ENCODE data around the gene TTLL8. TPM values are rescaled to one million over a fixed set of nuclear protein-coding genes. Genes with fewer than 3 reads are reported as not detected.

Gene TTLL8
- total RNA-seq, 1 experiment from 2014 or later: not detected

DNA sequence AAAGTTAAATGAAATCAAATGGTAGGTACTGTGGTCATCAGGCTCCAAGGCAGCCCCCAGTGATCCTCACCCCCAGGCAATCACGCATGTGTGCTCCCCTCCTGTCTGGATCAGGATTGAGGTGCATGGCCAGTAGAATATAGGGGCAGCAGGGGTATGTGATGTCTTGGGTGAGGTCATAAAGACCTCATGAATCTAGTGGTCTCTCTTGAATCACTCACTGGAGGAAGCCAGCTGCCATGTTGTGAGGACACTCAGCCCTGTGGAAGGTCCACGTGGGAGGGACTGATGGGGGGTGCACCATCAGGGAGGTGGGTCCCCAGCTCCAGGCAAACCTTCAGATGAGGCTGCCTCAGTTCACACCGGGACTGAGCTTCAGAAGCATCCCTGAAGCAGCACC lies 38.8 kb downstream of the TTLL8 start:
- intact Hi-C loops (cut with micrococcal nuclease; ENCODE audit: unreplicated experiment): no loop called here
- no peaks in the 10 kb centered on the region for H3K36me3 ChIP-seq (ENCODE audit: control insufficient read depth, insufficient read depth, low read length)
- CTCF ChIA-PET: no interaction called here
- POLR2A ChIA-PET: no interaction called here
- in situ Hi-C loops (cut with HindIII; ENCODE audit: low pct_unique_long_range_greater_than_20kb, low sequenced_read_pairs): no loop called here
- H3K9me3 ChIP-seq (ENCODE audit: control insufficient read depth, insufficient read depth, low read depth, low read length): no peaks in the 10 kb centered on the region
- ATAC-seq (no peak), DNase-seq (ENCODE audit: low read depth, low spot score) (no peak)
- no TSS peak for BruUV-seq (replicated peaks)
- no peak for TF ChIP-seq SIN3A (IDR thresholded peaks at IDR 0.05; ENCODE audit: borderline replicate concordance, insufficient read depth, low read depth, low read length)
- TF ChIP-seq, protein P1, sequence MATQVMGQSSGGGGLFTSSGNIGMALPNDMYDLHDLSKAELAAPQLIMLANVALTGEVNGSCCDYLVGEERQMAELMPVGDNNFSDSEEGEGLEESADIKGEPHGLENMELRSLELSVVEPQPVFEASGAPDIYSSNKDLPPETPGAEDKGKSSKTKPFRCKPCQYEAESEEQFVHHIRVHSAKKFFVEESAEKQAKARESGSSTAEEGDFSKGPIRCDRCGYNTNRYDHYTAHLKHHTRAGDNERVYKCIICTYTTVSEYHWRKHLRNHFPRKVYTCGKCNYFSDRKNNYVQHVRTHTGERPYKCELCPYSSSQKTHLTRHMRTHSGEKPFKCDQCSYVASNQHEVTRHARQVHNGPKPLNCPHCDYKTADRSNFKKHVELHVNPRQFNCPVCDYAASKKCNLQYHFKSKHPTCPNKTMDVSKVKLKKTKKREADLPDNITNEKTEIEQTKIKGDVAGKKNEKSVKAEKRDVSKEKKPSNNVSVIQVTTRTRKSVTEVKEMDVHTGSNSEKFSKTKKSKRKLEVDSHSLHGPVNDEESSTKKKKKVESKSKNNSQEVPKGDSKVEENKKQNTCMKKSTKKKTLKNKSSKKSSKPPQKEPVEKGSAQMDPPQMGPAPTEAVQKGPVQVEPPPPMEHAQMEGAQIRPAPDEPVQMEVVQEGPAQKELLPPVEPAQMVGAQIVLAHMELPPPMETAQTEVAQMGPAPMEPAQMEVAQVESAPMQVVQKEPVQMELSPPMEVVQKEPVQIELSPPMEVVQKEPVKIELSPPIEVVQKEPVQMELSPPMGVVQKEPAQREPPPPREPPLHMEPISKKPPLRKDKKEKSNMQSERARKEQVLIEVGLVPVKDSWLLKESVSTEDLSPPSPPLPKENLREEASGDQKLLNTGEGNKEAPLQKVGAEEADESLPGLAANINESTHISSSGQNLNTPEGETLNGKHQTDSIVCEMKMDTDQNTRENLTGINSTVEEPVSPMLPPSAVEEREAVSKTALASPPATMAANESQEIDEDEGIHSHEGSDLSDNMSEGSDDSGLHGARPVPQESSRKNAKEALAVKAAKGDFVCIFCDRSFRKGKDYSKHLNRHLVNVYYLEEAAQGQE (IDR thresholded peaks at IDR 0.05; ENCODE audit: insufficient read depth in 1 of 2, low read depth in 2 of 2, low read length in 1 of 2): no peak
- no peak for TF ChIP-seq POLR2AphosphoS5 (IDR thresholded peaks at IDR 0.05; ENCODE audit: low read depth, low read length)
- no peak for TF ChIP-seq TCF7L2 (IDR thresholded peaks at IDR 0.05; ENCODE audit: low read depth, low read length)
- TF ChIP-seq CTCF (IDR thresholded peaks at IDR 0.05): no peak
- no peaks in the 10 kb centered on the region for H3K27me3 ChIP-seq (ENCODE audit: control insufficient read depth, insufficient read depth, low read length)
- no peak overlapping the region for H3K27ac ChIP-seq (ENCODE audit: low read length)
- H3K4me1 ChIP-seq (ENCODE audit: control insufficient read depth, insufficient read depth, low read length): peaks cover 3% of the 10 kb centered on the region
- H3K4me3 ChIP-seq (ENCODE audit: low read depth in 2 of 2, low read length in 2 of 2): no peak overlapping the region

GRCh38 chr22:50018608-50019285 lies 39.4 kb downstream of the TTLL8 start:
- Histone ChIP-seq H3K9me3 (ENCODE audit: control insufficient read depth, insufficient read depth, low read depth, low read length) (no peaks in the 10 kb centered on the region), H3K4me1 (ENCODE audit: control insufficient read depth, insufficient read depth, low read length) (peaks cover 8% of the 10 kb centered on the region), H3K4me3 (ENCODE audit: low read depth in 2 of 2, low read length in 2 of 2) (no peak overlapping the region), H3K27me3 (ENCODE audit: control insufficient read depth, insufficient read depth, low read length) (no peaks in the 10 kb centered on the region), H3K27ac (ENCODE audit: low read length) (no peak overlapping the region), H3K36me3 (ENCODE audit: control insufficient read depth, insufficient read depth, low read length) (no peaks in the 10 kb centered on the region)
- DNase-seq (ENCODE audit: low read depth, low spot score) (no peak), ATAC-seq (no peak)
- BruUV-seq (replicated peaks): no TSS peak
- CTCF ChIA-PET: no interaction called here
- TF ChIP-seq, protein P1 (IDR thresholded peaks at IDR 0.05; ENCODE audit: insufficient read depth in 1 of 2, low read depth in 2 of 2, low read length in 1 of 2): no peak
- TF ChIP-seq SIN3A (IDR thresholded peaks at IDR 0.05; ENCODE audit: borderline replicate concordance, insufficient read depth, low read depth, low read length) (no peak), CTCF (IDR thresholded peaks at IDR 0.05) (no peak), POLR2AphosphoS5 (IDR thresholded peaks at IDR 0.05; ENCODE audit: low read depth, low read length) (no peak), TCF7L2 (IDR thresholded peaks at IDR 0.05; ENCODE audit: low read depth, low read length) (no peak)
- in situ Hi-C loops (cut with HindIII; ENCODE audit: low pct_unique_long_range_greater_than_20kb, low sequenced_read_pairs): no loop called here
- POLR2A ChIA-PET: no interaction called here
- intact Hi-C loops (cut with micrococcal nuclease; ENCODE audit: unreplicated experiment): no loop called here

Data from Panc1 (cell line).